HG02938 (cell line): ENCODE data around the gene FRA10AC1.
A peak's percentile ranks its signal among the peaks of the same experiment; 100 is the strongest.

Experiments
- ATAC-seq: cut with Tn5 transposase; IDR thresholded peaks from one replicate; pipeline ENCODE4 v1.9.1; 2021; ENCODE audit warnings: mild to moderate bottlenecking, moderate library complexity; ENCODE audit not compliant: unreplicated experiment

The FRA10AC1 gene

DNA sequence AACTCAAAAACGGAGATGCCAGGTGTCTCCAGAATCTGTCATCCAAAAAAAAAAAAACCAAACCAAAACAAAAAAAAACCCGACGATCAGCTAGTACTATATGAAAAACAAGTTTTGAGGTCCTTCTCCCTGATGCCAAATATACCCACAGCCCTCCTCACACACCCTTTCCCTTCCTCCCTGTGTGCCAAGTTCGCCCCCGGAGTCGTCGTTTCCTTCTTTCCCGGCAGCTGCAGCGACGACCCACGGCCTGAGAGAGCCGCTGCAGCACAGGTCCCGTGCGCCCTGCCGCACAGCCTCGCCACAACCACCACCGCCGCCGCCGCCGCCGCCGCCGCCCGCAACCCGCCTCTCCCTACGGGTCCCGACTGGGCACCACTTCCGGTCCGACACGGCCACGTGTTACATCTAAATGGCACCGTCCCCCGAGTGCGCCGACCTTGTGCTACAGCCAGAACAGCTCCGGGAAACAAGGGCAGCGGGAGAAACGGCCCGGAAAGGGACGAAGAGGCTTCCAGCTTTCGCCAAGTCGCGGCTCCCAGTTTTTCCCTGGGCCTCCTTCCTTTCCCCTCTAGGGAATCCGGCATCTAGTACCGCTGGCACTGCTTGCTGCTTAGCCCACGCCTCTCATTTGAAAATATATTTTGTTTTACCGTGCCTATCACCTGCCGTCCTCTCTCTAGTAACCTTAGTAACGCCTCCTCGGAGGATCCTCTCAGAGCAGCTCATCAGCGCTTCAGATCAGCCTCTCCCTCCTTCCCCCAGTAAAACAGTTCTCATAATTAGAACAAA is at the start of gene FRA10AC1:
TSS of gene FRA10AC1 (minus strand) at position 383 of the 792 bp plus-strand sequence. CDS start 2,486 bp downstream, outside the sequence.
- peak; percentile 83 for ATAC-seq

GRCh38 chr10:93751832-93752231 is 49.4 kb upstream of the FRA10AC1 start:
- peak; percentile 49 for ATAC-seq

DNA sequence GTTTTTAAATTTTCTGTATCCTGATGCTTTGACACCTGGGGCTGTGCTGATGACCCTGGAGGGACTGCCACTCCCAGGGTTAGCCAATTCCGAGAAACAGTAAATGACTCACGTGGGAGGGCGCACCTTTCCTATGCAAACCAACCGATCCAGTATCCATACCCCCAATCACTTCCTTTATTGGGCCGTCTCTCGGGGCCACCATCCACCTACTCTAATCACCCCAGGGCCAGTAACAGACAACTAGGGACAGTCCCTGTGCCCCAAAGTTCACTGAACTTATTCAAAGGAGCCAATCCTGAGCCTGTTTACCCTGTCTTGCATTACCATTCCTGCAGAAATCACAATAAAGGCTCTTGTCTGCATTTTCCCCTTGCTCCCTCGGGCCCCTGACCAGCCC is 48.7 kb upstream of the FRA10AC1 start:
- no peak for ATAC-seq

- no peak for ATAC-seq
Measured at GRCh38 chr10:93749218-93749799, 46.9 kb upstream of the FRA10AC1 start.

DNA sequence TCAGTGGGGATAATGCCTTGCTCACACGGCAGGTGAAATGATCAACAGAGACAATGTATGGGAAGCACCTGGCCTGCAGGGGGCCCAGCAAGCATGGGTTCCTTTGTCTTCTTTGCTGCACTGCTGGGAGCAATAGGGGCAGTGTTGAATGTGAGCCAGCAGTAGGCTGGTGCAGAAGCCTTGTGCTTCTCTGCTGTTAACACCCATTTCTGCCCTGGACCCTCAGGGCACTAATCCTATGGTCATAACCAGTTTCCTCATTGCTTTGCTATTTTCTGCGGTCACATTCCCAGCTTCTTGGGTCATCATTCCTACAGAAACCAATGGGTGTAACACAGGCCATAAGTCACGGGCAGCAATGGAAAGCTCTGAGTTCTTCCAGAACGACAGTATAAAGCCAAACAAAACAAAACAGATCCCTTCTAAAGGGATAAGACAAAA is 44.5 kb upstream of the FRA10AC1 start:
- no peak for ATAC-seq

DNA sequence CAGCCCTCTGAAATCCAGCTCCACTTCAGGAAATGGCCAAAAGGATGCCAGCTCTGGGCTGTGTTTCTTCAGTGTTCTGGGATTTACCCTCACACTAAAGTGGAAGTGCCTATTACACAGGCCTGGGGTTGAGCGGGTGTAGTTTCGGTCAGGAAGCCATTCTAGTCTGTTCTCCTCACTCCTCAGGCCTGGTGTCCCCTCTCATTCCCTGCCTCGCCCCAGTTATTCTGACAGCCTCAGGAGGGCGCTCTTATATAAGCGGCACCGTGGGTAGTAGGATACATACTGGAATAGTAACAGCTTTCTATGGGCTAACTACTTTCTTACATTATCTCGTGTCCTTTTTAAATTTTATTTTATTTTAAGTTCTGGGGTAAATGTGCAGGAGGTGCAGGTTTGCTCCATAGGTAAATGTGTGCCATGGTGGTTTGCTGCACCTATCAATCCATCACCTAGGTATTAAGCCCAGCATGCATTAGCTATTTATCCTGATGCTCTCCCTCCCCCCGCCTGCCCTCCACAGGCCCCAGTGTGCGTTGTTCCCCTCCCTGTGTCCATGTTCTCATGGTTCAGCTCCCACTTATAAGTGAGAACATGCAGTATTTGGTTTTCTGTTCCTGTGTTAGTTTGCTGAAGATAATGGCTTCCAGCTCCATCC is 43.1 kb upstream of the FRA10AC1 start:
- ATAC-seq = no peak

GRCh38 chr10:93742633-93743349 is 40.4 kb upstream of the FRA10AC1 start:
- ATAC-seq = peak; percentile 89

- no peak for ATAC-seq
Measured at GRCh38 chr10:93741367-93741766, 39.0 kb upstream of the FRA10AC1 start.

DNA sequence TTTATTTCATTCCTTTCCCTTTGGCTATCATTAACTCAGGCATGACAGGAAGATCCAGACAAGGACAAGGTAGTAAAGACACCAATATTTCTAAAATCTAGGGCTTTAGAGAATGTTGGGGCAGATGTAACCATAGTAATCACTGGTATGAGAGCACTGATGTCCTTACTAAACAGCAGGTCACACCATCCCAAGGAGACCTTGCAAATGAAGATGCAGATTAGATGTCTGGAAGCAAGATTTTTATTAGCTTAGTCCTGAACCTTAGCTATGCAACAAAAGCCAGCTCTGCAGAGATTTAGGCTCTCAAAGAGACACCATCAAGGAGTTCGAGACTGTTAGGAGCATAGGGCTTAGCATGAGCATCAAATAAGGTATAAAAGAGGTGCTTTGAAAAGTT is 23.6 kb upstream of the FRA10AC1 start:
- ATAC-seq = no peak

- ATAC-seq = no peak
Measured at GRCh38 chr10:93723153-93723552, 20.8 kb upstream of the FRA10AC1 start.

DNA sequence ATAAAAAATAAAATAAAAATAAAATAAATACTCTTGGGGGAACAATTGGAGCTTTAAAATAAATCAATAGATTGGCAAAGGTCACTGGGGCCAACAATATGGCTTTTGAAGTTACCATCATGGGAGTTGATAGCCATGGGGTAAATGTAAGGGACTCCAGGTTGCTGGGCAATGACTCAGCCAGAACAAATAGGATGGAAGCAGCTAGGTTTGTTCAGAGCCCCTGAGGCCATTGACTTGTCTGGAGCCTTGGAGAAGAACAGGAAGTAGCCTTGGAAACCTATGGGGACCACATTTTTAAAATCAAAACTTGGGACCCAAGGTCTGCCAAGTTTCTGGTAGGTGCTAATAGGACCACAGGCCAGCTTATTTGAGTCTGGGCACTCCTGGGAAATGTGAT is 20.2 kb upstream of the FRA10AC1 start:
- ATAC-seq = no peak

DNA sequence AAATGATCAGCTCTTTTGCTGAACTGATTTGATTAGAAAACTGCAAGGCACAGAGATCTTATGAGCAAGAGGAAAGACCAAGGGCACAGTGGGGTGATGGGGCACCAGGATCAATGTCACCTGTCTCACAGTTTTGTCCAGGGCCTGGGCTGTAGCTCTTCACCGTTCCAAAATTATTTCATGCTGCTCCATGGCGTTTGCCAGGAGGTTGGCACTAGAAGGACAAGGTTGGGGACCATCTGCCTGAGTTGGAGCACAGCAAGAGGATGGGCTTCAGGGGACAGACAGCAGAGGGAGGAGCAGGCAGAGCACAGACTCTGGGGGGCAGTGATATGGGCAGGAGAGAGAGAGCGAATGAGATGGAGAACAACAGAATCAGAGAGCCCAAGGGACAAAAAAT is 17.5 kb upstream of the FRA10AC1 start:
- no peak for ATAC-seq

GRCh38 chr10:93718937-93719725 is 16.7 kb upstream of the FRA10AC1 start:
- peak; percentile 36 for ATAC-seq

GRCh38 chr10:93716766-93717165 is 14.4 kb upstream of the FRA10AC1 start:
- no peak for ATAC-seq

DNA sequence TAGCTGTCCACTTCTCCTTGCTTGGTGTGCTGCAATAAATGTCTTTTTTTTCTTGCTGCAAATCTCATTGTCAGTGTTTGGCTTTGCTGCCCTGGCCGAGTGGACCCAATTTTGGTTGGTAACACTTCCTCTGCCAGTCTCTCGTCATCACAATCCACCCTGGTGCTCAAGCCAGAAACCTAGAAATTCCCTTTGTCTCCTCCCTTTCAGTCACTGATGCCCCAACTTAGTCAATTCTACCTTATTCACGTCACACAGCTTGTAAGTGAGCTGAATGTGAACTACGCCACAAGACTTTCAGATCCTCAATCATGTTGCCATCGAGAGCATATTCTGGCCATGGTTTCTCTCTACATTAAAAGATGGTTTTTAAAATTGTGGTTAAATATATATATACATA is 13.0 kb upstream of the FRA10AC1 start:
- peak; percentile 95 for ATAC-seq

DNA sequence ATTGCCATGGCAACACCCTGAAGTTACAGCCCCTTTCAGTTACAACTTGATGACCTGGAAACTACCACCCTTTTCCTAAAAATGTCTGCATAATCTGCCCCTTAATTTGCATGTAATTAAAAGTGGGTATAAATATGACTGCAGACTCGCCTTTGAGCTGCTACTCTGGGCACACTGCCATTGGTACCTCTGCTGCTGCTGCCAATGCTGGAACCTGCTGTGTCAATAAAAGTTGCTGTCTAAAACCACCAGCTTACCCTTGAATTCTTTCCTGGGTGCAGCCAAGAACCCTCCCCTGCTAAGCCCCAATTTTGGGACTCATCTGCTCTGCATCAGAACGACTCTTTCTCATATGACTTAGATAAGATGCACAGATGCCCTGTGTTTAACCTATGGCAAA is 10.2 kb upstream of the FRA10AC1 start:
- no peak for ATAC-seq

DNA sequence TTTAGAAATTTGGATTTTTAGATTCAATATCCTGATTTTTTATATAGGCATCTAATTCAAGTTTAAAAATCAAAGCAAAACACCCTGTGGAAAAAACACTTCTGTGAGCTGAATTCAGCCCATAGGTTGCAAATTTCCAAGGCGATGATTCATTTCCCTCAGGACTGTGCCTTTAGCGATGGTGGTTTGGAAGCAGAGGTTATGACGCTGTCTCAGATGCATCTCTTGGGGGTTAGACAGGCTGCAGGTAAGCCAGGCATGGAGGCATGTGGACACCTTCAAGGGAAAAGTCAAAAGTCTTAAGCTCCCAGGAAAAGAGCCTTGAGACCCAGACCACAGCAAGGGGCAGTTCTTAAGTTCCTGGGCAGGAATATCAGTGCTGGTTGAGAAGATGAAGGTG is 9.5 kb upstream of the FRA10AC1 start:
- no peak for ATAC-seq

- no peak for ATAC-seq
Measured at GRCh38 chr10:93710333-93710909, 8.0 kb upstream of the FRA10AC1 start.

DNA sequence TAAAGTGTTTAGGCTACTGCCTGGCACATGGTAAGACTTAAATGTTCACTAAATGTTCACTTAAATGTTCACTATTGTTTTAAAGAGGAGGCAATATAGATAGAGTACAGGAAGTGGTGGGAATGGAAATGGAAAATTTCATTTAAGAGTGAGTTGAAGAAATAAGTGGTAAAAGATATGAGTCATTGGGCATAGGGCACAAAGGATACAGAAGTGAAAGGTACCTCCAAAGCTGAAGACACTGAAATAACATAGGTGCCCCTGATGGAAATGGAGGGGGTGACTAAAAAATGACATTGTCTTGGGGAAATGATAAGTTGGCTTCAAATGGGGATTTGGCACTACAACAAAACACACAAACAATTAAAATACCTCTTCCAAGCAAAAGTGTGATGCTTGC is 5.2 kb upstream of the FRA10AC1 start:
- ATAC-seq = no peak

- no peak for ATAC-seq
Measured at GRCh38 chr10:93704451-93704850, 2.1 kb upstream of the FRA10AC1 start.
